Heart left ventricle (tissue), 13 donors: ENCODE results near the gene TPD52L1.
"Not testable (repeated sequence)": the region's sequence is repeated elsewhere in the genome, so short reads cannot be mapped to it uniquely, and the experiment has no call there.

Experiments used
- CTCF ChIP-seq, 12 donors: fragments of 200-600 bp; sonication (generic) in 4 of 12; IDR thresholded peaks; one replicate each; pipeline versions ENCODE4 v1.5.0 to v1.8.0; 2018 to 2022; ENCODE audit warnings: antibody characterized with exemption in 12 of 12, mild to moderate bottlenecking in 5 of 12
- POLR2A ChIP-seq, 2 donors: fragments of 450-650 bp; IDR thresholded peaks; one replicate each; pipeline ENCODE4 v1.6.1; 2017; ENCODE audit warnings: antibody characterized with exemption in 2 of 2, mild to moderate bottlenecking in 2 of 2, moderate library complexity in 2 of 2
- donor health status: ischemic (EF 13 %, LVEDD 7.1; RV severe dilation, severe dysfunction).
- donor health status: DM: no; HTN: yes; CAD: no.
- donor health status: DM: no; HTN: no; CAD: no.
- donor health status: ischemic (EF 25% LVEDD 6.9; RV normal size, moderate dysfunction).
- donor health status: ischemic (EF 25% LVEDD 5.7; RV mildly dilated, moderate dysfunction).
- donor health status: ischemic (EF 35%, LVEDD 5.7; RV mildly dilated, moderate dysfunction).
- donor health status: nonischemic (EF 11% LVEDD 7.7; RV severe dilation, severe dysfunction).
- donor health status: DM: yes; HTN: yes; CAD: no.
- donor health status: PGD.
- donor health status: ischemic (EF 29% LVEDD 5.4; RV normal size, mild dysfunction).
- donor health status: nonischemic (EF 23%, LVEDD 6.1; RV moderate dilation, normal function).

DNA sequence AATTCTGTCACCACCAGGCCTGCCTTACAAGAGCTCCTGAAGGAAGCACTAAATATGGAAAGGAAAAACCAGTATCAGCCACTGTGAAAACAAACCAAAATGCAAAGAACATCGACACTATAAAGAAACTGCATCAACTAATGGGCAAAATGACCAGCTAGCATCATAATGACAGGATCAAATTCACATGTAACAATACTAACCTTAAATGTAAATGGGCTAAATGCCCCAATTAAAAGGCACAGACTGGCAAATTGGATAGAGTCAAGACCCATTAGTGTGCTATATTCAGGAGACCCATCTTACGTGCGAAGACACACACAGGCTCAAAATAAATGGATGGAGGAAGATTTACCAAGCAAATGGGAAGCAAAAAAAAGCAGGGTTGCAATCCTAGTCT lies 128.9 kb downstream of the TPD52L1 start:
- not testable (repeated sequence) for TF ChIP-seq CTCF, POLR2A (IDR thresholded peaks at IDR 0.05)
